Stimulated activated memory B cell treated with anti-CD40 and anti-IgM and Interleukin-4, amounts not matched to agents 10 μg/mL and 1 μg/mL and 100 μg/mL, for 72 hours (primary cell): ENCODE measurements around the gene PKM.
A peak's percentile ranks its signal among the peaks of the same experiment; 100 is the strongest.

ENCODE experiments used
- ATAC-seq: fragments of 150-1000 bp; cut with Tn5 transposase; 2 replicates; pipeline ENCODE4 v1.10.0; 2021
- H3K27ac Mint-ChIP-seq: one replicate; pipeline ENCODE4 v1.8.0; 2022; ENCODE audit warnings: mild to moderate bottlenecking, mixed read lengths
- H3K27me3 Mint-ChIP-seq: one replicate; pipeline ENCODE4 v1.8.0; 2022; ENCODE audit warnings: mixed read lengths
- H3K36me3 Mint-ChIP-seq: one replicate; pipeline ENCODE4 v1.8.0; 2022; ENCODE audit warnings: mixed read lengths
- H3K4me1 Mint-ChIP-seq: one replicate; pipeline ENCODE4 v1.8.0; 2022; ENCODE audit warnings: mixed read lengths
- H3K4me3 Mint-ChIP-seq: one replicate; pipeline ENCODE4 v1.8.0; 2022; ENCODE audit warnings: mild to moderate bottlenecking, moderate library complexity, mixed read lengths
- H3K9me3 Mint-ChIP-seq: one replicate; pipeline ENCODE4 v1.8.0; 2022; ENCODE audit warnings: mixed read lengths

The PKM gene

DNA sequence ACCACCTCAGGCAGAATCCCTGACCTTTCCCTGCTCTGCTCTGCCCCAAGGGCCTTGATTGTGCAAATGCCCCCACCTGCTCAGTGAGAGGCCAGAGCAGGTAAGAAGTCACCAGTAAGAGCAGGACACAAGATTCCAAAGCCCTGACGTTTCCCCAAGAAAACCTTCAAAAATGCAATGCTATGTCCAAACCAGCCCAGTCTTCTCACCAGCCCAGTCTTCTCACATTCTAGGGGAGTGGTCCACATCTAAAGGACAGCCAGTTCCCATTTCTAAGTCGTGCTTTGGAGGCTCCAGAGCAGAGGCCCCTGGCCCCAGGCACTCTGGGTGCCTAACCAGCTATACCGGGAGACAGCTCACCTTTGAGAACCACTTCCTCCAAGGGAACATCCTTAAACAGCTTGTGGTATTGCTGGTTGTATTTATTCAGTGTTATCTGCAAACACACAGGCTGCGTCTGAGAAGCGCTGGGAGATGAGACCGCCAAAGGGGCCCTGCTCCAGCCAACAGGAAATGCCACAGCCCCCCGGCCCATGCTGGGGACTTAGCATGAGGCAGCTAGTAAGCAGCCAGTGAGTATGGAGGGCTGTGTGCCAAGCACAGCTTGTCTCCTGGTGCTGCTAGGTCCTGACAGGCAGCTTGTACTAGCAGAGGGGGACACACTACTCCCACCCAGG lies 62.7 kb downstream of the PKM start:
- Mint-ChIP-seq H3K27me3 (peaks cover 45% of the 10 kb centered on the region), H3K27ac (no peak overlapping the region), H3K4me3 (no peak overlapping the region)

DNA sequence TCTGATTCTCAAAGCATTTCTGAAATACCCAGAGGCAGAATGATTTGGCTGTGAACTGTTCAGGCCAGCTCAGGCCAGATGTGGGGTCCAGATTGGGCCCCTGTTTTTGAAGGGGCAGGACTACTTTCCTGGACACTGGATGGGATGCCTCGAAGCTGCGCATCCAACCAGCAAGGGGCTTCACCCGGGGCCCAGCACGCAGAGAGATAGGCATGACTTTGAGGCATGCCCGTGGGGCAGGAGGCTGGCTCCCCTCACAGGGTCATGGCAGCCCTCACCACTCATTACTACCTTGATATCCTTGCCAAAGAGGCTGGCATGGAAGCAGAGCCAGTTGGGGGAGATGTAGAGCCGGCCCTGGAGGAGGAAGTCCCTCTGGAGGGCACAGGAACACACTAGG lies 63.5 kb downstream of the PKM start:
- H3K4me1 Mint-ChIP-seq, result no peaks in the 10 kb centered on the region
- no peak for ATAC-seq
- no peak overlapping the region for H3K27ac Mint-ChIP-seq
- H3K9me3 Mint-ChIP-seq, result no peaks in the 10 kb centered on the region
- H3K36me3 Mint-ChIP-seq, result no peaks in the 10 kb centered on the region
- no peak overlapping the region for H3K4me3 Mint-ChIP-seq
- peaks cover 37% of the 10 kb centered on the region for H3K27me3 Mint-ChIP-seq

More for the DNA sequence above, 62.7 kb downstream of the PKM start:
- H3K9me3 Mint-ChIP-seq, result no peaks in the 10 kb centered on the region
- H3K4me1 Mint-ChIP-seq, result no peaks in the 10 kb centered on the region
- no peaks in the 10 kb centered on the region for H3K36me3 Mint-ChIP-seq
- no peak for ATAC-seq

DNA sequence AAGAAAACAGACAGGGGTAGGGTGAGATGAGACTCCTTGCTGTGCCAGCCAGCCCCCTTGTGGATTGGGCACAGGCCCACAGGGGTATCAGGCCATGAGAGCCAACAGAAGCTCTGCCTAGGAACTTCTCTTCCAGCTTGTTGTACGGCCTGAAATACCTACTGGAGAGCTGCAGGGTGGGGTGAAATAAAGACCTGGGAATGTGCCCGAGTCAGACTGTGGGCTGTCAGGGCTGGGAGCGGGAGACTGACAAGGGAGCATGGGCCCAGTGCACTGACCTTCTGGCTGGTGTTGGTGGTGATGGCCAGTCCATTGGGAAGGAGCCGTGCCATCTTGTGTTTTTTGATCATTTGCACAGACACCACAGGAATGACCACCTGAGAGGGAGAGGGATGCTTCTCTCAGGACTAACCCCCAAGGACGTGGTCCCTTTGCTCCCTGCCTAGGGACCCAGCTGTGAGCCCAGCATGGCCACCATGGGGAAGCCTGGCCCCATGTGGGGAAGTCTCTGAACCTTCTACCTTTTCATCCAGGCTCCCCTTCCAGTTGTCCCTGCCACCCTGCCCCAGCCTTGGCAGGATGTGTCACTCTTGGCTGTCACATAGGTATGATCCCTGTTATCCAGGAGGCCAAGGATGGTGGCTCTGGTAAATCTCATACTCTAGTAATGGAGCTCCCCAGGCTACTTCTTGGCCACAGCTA lies 64.1 kb downstream of the PKM start:
- Mint-ChIP-seq H3K4me1 (no peaks in the 10 kb centered on the region), H3K27me3 (peaks cover 36% of the 10 kb centered on the region), H3K4me3 (no peak overlapping the region), H3K9me3 (no peaks in the 10 kb centered on the region), H3K27ac (no peak overlapping the region), H3K36me3 (no peaks in the 10 kb centered on the region)
- no peak for ATAC-seq

DNA sequence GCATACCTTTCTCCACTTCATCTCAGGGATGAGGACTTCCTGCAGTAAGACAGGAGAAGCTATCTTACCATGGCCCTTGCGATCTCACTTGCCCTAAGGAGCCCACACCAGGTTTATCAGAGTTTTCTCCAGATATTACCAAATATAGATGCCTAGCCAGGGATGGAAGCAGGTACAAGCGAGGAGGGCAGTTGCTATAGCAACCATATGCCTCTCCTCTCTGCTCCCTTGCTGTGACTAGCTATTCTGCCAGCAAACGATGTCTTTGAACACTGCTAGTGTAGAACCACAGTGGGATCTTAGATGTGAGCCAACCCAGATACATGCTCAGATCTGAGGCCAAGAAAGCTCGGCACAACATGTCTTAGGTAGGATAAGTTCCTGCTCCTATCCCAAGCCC lies 67.3 kb downstream of the PKM start:
- Mint-ChIP-seq H3K27me3 (peaks cover 27% of the 10 kb centered on the region), H3K4me1 (no peaks in the 10 kb centered on the region), H3K9me3 (no peaks in the 10 kb centered on the region), H3K36me3 (no peaks in the 10 kb centered on the region), H3K4me3 (no peak overlapping the region), H3K27ac (no peak overlapping the region)
- no peak for ATAC-seq

DNA sequence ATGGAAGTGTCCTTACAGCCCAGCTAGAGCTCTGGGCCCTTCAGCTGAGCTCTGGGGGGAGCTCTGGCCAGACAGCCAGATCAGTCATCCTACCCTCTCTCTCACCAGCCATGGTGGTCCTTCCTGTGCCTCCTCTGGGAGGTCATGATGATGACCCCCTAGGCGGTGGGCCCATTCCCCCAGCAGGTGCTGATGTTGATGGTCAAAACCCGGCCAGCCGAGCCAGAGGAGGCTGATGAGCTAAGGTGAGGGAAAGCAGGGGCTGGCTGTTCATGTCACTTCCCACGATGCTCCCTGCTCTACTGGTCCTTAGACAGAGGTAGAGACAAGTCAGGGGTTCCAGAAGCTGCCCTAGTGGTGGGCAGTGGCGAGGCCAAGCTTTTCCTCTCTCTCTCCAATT lies 68.4 kb downstream of the PKM start:
- H3K9me3 Mint-ChIP-seq, result no peaks in the 10 kb centered on the region
- H3K27ac Mint-ChIP-seq, result no peak overlapping the region
- no peak for ATAC-seq
- no peak overlapping the region for H3K4me3 Mint-ChIP-seq
- H3K36me3 Mint-ChIP-seq, result no peaks in the 10 kb centered on the region
- peaks cover 16% of the 10 kb centered on the region for H3K27me3 Mint-ChIP-seq
- no peaks in the 10 kb centered on the region for H3K4me1 Mint-ChIP-seq

DNA sequence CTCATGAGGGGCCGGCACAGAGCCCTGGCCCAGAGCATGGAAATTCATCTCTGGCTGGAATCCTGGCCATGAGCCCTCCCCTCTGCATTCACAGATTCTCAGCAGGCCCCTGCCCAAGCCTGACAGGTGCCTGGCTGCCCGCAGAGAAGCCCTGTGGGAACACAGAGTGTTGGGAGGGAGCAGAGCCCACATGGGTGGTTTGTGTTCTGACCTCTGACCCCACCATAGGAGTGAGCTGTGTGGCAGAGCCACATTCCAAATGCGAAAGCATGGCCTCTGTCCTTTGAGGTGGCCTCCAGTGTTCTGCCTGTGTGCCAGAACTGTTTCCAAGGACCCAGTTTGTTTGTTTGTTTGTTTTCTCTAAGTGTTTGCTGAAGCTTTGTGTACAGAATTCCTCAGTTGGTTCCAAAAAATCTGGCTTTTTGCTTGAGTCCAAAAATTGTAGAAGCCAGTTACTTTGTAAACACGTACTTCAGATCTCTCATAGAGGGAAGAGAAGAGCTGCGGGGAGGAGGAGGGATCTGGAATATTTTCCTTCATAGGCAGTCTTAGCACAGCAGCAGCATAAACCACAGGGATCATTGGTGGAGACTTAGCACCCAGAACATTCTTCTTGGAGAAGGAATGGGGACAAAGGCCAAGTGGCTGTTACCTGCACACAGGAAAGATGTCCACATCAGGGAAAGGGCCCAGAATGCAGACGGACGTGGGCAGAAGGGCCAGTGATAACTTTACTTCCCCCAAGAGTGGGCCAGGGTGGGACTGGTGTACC lies 69.4 kb downstream of the PKM start:
- H3K4me1 Mint-ChIP-seq, result no peaks in the 10 kb centered on the region

DNA sequence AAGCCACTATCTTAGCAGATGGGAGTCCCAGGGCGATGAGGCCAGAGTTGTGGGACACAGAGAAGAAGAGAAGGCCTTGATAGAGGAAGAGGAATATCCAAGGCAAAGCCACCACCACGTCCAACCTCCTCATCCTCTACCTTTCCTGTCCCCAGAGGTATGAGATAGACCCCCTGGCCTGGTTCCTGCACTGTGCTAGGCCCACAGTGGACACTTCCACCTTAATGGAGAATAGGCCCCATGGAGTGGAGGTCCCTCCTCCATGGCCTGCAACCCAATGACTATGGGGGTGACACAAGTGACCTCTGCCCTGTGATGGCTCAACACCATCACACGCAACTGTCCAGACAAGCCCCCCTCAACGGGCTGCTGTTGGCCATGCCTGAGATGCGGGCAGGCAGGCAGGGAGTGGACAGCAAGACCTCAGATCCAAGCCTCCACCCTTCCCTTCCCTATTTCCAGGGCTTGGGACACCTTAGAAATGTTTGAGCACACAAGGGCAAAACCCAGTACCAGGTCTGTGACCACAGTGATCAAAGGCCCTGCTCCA lies 70.2 kb downstream of the PKM start:
- ATAC-seq, result no peak
- peaks cover 2% of the 10 kb centered on the region for H3K4me1 Mint-ChIP-seq
- H3K36me3 Mint-ChIP-seq, result no peaks in the 10 kb centered on the region

More for the DNA sequence above, 69.4 kb downstream of the PKM start:
- no peak for ATAC-seq
- no peaks in the 10 kb centered on the region for H3K36me3 Mint-ChIP-seq
- no peak overlapping the region for H3K27ac Mint-ChIP-seq
- no peak overlapping the region for H3K4me3 Mint-ChIP-seq
- H3K9me3 Mint-ChIP-seq, result no peaks in the 10 kb centered on the region
- H3K27me3 Mint-ChIP-seq, result peaks cover 5% of the 10 kb centered on the region

DNA sequence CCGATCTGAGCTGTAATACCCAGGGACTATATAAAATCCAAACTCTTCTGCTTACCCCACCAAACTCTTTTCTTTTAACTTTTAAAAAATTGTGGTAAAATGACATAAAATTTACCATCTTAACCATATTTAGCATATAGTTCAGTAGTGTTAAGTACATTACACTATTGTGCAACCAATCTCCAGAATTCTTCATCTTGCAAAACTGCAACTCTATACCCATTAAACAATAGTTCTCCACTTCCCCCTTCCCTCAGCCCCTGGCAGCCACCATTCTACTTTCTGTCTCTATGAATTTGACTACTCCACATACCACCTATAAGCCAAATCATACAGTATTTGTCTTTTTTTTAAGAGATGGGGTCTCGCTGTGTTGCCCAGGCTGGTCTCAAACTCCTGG lies 74.1 kb downstream of the PKM start:
- H3K4me3 Mint-ChIP-seq, result no peak overlapping the region
- no peak for ATAC-seq

More for the DNA sequence above, 70.2 kb downstream of the PKM start:
- Mint-ChIP-seq H3K27me3 (no peaks in the 10 kb centered on the region), H3K4me3 (no peak overlapping the region), H3K27ac (no peak overlapping the region), H3K9me3 (no peaks in the 10 kb centered on the region)

DNA sequence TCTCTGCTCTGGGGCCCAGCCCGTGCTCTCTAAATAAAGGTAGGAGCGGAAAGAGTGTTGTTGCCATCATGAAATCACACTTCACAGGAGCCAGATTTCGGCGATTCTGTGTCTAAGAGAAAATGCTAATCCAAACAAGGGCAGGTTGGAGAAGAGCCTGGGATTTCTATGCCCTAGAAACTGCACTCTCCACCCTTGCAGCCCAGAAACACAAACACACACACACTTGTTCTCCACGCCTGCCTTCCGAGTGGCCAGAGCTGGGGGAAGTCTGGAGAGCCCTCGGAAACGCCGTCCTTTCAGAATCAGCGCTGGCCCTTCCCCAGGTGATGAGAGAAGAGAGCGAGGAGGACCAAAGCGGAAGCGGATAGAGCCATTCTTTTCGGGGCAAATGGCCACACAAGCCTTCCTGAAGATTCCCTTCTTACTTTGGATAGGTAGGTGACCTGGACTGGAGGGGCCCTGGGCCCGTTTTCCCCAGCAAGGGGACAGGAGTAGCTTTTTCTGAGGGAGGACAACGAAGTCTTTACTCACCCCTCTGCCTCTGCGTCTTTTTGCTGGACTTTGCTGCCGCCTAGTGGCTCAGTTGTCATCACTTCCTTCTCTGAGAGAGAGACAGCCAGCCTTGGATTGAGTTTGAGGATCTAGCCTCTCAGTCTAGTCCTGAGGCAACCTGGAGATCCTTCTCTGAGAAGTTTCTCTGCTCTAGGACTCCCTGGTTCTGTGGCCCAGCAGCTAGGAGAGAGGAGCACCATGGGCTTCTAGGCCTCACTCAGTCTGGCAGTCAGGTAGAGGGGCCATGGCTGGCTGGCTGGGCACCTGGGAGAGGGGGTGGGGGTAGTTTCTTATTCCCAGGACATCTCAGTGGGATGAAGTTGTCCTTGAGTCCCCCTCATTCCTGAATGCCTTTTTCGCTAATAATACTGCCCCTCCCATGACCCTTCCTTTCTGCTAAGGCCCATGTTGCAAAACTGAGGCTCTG lies 75.1 kb downstream of the PKM start:
- Mint-ChIP-seq H3K27ac (peak overlapping the region; percentile 74), H3K9me3 (no peaks in the 10 kb centered on the region), H3K36me3 (no peaks in the 10 kb centered on the region), H3K4me3 (peak overlapping the region; percentile 79), H3K27me3 (no peaks in the 10 kb centered on the region), H3K4me1 (peaks cover 7% of the 10 kb centered on the region)
- ATAC-seq, result peak; percentile 91

More for the DNA sequence above, 74.1 kb downstream of the PKM start:
- no peaks in the 10 kb centered on the region for H3K9me3 Mint-ChIP-seq
- no peak overlapping the region for H3K27ac Mint-ChIP-seq
- no peaks in the 10 kb centered on the region for H3K27me3 Mint-ChIP-seq
- peaks cover 7% of the 10 kb centered on the region for H3K4me1 Mint-ChIP-seq
- H3K36me3 Mint-ChIP-seq, result no peaks in the 10 kb centered on the region

DNA sequence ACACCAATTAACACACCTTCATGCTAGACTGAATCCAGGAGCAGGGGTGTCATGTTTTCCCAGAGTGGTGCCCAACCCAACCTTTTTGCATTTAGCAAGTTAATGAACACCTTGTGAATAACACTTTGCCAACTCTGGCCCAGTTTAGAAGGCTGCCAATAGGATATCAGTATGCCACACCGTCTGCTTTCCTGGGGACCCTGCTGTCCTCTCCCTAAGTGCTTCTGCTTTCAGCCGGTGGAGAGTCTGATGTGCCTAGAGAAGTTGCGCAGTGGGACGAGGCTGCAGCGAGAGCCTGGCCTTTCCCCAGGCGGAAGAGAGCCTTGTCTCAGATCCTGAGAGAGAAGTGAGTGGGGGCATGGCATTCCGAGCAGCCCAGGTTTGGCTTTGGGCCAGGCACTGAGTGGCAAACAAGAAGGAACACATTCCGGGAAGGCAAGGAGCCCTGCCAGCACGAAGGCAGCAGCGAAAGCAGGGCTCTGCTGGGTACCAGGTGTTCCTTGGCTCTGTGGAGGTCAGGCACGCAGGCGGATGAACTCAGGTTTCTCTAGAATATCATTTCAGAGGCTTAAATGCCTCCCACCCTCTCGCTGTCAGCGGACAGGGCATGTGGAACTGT lies 75.9 kb downstream of the PKM start:
- ATAC-seq, result no peak
- Mint-ChIP-seq H3K27me3 (no peaks in the 10 kb centered on the region), H3K27ac (peak overlapping the region; percentile 74), H3K9me3 (no peaks in the 10 kb centered on the region), H3K4me3 (peak overlapping the region; percentile 6), H3K4me1 (peaks cover 7% of the 10 kb centered on the region), H3K36me3 (no peaks in the 10 kb centered on the region)

DNA sequence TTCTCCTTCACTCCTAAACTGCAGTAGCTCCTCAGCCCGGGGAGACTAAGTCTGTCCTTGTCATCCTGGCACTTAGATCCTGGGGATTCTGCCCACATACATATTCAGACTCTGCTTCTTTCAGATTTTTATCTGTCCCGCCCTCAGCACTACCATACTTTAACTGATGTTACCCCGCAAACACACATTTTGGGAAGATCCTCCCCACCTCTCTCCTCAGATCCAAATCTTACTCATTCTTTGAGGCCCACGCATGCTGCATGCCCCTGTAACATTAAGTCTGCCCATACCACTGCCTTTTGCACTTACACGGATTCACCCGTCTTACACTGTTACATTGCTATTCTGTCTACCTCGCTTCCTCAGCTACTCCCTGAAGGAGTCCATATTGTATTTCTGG lies 76.7 kb downstream of the PKM start:
- H3K36me3 Mint-ChIP-seq, result no peaks in the 10 kb centered on the region
- no peak overlapping the region for H3K4me3 Mint-ChIP-seq
- no peaks in the 10 kb centered on the region for H3K27me3 Mint-ChIP-seq
- H3K9me3 Mint-ChIP-seq, result no peaks in the 10 kb centered on the region
- H3K4me1 Mint-ChIP-seq, result peaks cover 7% of the 10 kb centered on the region
- H3K27ac Mint-ChIP-seq, result no peak overlapping the region
- no peak for ATAC-seq

DNA sequence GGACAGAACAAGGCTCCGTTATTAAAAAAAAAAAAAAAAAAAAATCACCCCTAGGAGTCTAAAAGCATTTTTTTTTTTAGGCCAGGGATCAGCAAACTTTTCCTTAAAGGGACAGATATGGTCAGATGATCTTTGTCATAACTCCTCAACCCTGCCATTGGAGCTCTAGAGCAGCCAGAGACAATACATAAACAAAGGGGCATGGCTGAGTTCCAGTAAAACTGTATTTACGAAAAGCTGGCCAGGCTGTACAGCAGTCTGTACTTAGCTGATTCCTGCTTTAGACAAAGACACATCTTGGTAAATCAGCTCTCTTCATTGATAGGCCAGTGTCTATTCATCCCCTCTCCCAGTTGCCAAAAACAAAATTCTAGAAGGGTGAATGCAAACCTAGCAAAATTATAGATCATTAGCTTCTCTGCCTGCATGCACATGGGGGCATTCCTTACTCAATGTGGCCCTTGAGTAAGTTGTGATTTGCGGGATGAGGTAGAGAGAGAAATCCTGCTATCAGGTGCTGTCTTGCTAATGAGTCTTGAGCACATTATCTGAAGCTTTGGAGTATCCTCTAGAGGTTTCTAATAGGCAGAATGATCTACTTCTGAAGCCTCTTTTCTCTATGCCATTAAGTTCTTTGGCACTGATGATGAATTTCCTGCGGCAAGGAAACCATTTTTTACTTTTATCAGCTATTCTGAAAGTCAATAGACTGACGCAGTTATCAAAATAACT lies 77.6 kb downstream of the PKM start:
- no peak overlapping the region for H3K4me3 Mint-ChIP-seq
- ATAC-seq, result no peak
- H3K9me3 Mint-ChIP-seq, result no peaks in the 10 kb centered on the region
- H3K4me1 Mint-ChIP-seq, result peaks cover 7% of the 10 kb centered on the region
- H3K27ac Mint-ChIP-seq, result no peak overlapping the region
- H3K36me3 Mint-ChIP-seq, result no peaks in the 10 kb centered on the region
- H3K27me3 Mint-ChIP-seq, result no peaks in the 10 kb centered on the region
